Endodermal cell (in vitro differentiated cells): ENCODE data around the gene CCDC69. TPM values are rescaled to one million over a fixed set of nuclear protein-coding genes. Genes with fewer than 3 reads are reported as not detected.

ENCODE experiments used
- DNase-seq: peaks from one replicate; pipeline ENCODE4 v3.0.0-alpha.2; 2017
- H3K27ac ChIP-seq: 2 replicates; pipeline ENCODE4 v1.5.1; 2013; ENCODE audit warnings: mild to moderate bottlenecking, low read depth, low read length, moderate library complexity
- H3K27me3 ChIP-seq: 2 replicates; pipeline ENCODE4 v1.6.1; 2013; ENCODE audit warnings: mild to moderate bottlenecking, low read length, moderate library complexity; ENCODE audit not compliant: insufficient read depth, control insufficient read depth, poor library complexity, severe bottlenecking
- H3K36me3 ChIP-seq: 2 replicates; pipeline ENCODE4 v1.7.0; 2013; ENCODE audit warnings: mild to moderate bottlenecking, low read length, moderate library complexity; ENCODE audit not compliant: control insufficient read depth, insufficient read depth
- H3K4me1 ChIP-seq: one replicate; pipeline ENCODE4 v1.7.0; 2013; ENCODE audit warnings: low read length; ENCODE audit not compliant: control insufficient read depth, insufficient read depth
- H3K4me3 ChIP-seq: 2 replicates; pipeline ENCODE4 v1.5.1; 2013; ENCODE audit warnings: mild to moderate bottlenecking, low read length, moderate library complexity
- H3K9ac ChIP-seq: 2 replicates; pipeline ENCODE4 v1.6.1; 2013; ENCODE audit warnings: mild to moderate bottlenecking, low read length, moderate library complexity; ENCODE audit not compliant: poor library complexity, severe bottlenecking; ENCODE audit errors: extremely low read depth
- H3K9me3 ChIP-seq: 2 replicates; pipeline ENCODE4 v1.6.1; 2013; ENCODE audit warnings: mild to moderate bottlenecking, low read length, moderate library complexity; ENCODE audit not compliant: control insufficient read depth
- H3K27ac Mint-ChIP-seq: 2 replicates; pipeline ENCODE4 v1.8.0; 2020; ENCODE audit warnings: mixed read lengths
- H3K27me3 Mint-ChIP-seq: 2 replicates; pipeline ENCODE4 v1.8.0; 2021; ENCODE audit warnings: mild to moderate bottlenecking, mixed read lengths; ENCODE audit not compliant: insufficient read depth
- H3K36me3 Mint-ChIP-seq: 2 replicates; pipeline ENCODE4 v1.8.0; 2020; ENCODE audit warnings: low read depth, mixed read lengths
- H3K4me1 Mint-ChIP-seq: 2 replicates; pipeline ENCODE4 v1.8.0; 2020; ENCODE audit warnings: mixed read lengths
- H3K4me3 Mint-ChIP-seq: 2 replicates; pipeline ENCODE4 v1.8.0; 2020; ENCODE audit warnings: mild to moderate bottlenecking, moderate library complexity, mixed read lengths
- H3K9me3 Mint-ChIP-seq: 2 replicates; pipeline ENCODE4 v1.8.0; 2020; ENCODE audit warnings: mild to moderate bottlenecking, mixed read lengths
- CTCF ChIP-seq: fragments of 200-600 bp; sonication (generic); conservative IDR thresholded peaks from 2 replicates; pipeline ENCODE4 v1.5.0; 2021; ENCODE audit warnings: antibody characterized with exemption, mild to moderate bottlenecking
- WGBS, 2 experiments: methylation state at CpG; one replicate each; pipeline versions ENCODE4 v1.1.5 to v1.1.7; 2013; ENCODE audit warnings: missing lambda C conversion rate in 2 of 2, mixed read lengths in 1 of 2; ENCODE audit not compliant: insufficient coverage in 1 of 2, insufficient read length in 1 of 2; 5-methylcytosine and 5-hydroxymethylcytosine counted together
- total RNA-seq, 2 donors: library from RNA; stranded (reverse); fragmentation: NEBNext Ultra II Directional in 1 of 2; extraction: Animal tissue kit (Norgen Biotek cat#: 25700) in 1 of 2; gene quantifications; 2 replicates in 1 of 2; 3 replicates in 1 of 2; pipeline ENCODE4 v1.2.1, GENCODE V29; 2021

Gene CCDC69
- total RNA-seq, 2 donors from 2014 or later, result 4.4 to 6.4 TPM

- no peaks in the 10 kb centered on the region for H3K9me3 Mint-ChIP-seq
- WGBS, 2 experiments, result 82% methylated on average over 5 of the region's 5 CpGs; no CpG with 5 or more reads in 1 of the 2 experiments
These were observed 7.1 kb downstream of the CCDC69 start for GRCh38 chr5:151216781-151217180.

GRCh38 chr5:151215546-151215880 lies 8.4 kb downstream of the CCDC69 start:
- Histone ChIP-seq H3K27ac (no peak overlapping the region), H3K4me1 (no peaks in the 10 kb centered on the region), H3K27me3 (no peaks in the 10 kb centered on the region), H3K9me3 (no peaks in the 10 kb centered on the region), H3K36me3 (no peaks in the 10 kb centered on the region), H3K9ac (no peak overlapping the region), H3K4me3 (no peak overlapping the region)
- H3K4me3 Mint-ChIP-seq, result no peak overlapping the region
- no peaks in the 10 kb centered on the region for H3K9me3 Mint-ChIP-seq
- no peak overlapping the region for H3K27ac Mint-ChIP-seq
- peaks cover 6% of the 10 kb centered on the region for H3K4me1 Mint-ChIP-seq
- DNase-seq, result no peak
- no peaks in the 10 kb centered on the region for H3K27me3 Mint-ChIP-seq
- H3K36me3 Mint-ChIP-seq, result no peaks in the 10 kb centered on the region
- no peak for TF ChIP-seq CTCF
- 88% methylated on average over 2 of the region's 2 CpGs; no CpG with 5 or more reads in 1 of the 2 experiments for WGBS, 2 experiments

More at GRCh38 chr5:151216781-151217180, 7.1 kb downstream of the CCDC69 start:
- DNase-seq, result no peak
- no peaks in the 10 kb centered on the region for H3K36me3 Mint-ChIP-seq
- no peaks in the 10 kb centered on the region for H3K4me1 ChIP-seq
- H3K9ac ChIP-seq, result no peak overlapping the region
- no peak for TF ChIP-seq CTCF
- H3K9me3 ChIP-seq, result no peaks in the 10 kb centered on the region
- no peak overlapping the region for H3K4me3 ChIP-seq
- peaks cover 6% of the 10 kb centered on the region for H3K4me1 Mint-ChIP-seq
- peaks cover 3% of the 10 kb centered on the region for H3K27me3 Mint-ChIP-seq
- no peak overlapping the region for H3K27ac Mint-ChIP-seq
- H3K27me3 ChIP-seq, result peaks cover 4% of the 10 kb centered on the region
- no peak overlapping the region for H3K4me3 Mint-ChIP-seq
- no peaks in the 10 kb centered on the region for H3K36me3 ChIP-seq
- no peak overlapping the region for H3K27ac ChIP-seq

- 95 to 100% methylated on average over 7 to 10 of the region's 10 CpGs for WGBS, 2 experiments
- no peak overlapping the region for H3K4me3 ChIP-seq
These were observed 9.0 kb downstream of the CCDC69 start for GRCh38 chr5:151214614-151215545.

More at GRCh38 chr5:151214614-151215545, 9.0 kb downstream of the CCDC69 start:
- Mint-ChIP-seq H3K4me3 (no peak overlapping the region), H3K4me1 (peaks cover 6% of the 10 kb centered on the region), H3K36me3 (no peaks in the 10 kb centered on the region), H3K27me3 (no peaks in the 10 kb centered on the region), H3K27ac (no peak overlapping the region), H3K9me3 (no peaks in the 10 kb centered on the region)
- DNase-seq, result peak; percentile 31
- Histone ChIP-seq H3K9ac (no peak overlapping the region), H3K27me3 (no peaks in the 10 kb centered on the region), H3K36me3 (no peaks in the 10 kb centered on the region), H3K9me3 (no peaks in the 10 kb centered on the region), H3K27ac (no peak overlapping the region), H3K4me1 (no peaks in the 10 kb centered on the region)
- no peak for TF ChIP-seq CTCF
